ENCODE results near the gene FOXB2.
A peak's percentile ranks its signal among the peaks of the same experiment; 100 is the strongest.

The FOXB2 gene

GRCh38 chr9:77003366-77003765, 16.1 kb upstream of the FOXB2 start:
- no peak overlapping the region for H3K27ac ChIP-seq
- no peaks in the 10 kb centered on the region for H3K36me3 ChIP-seq
- H3K4me3 ChIP-seq (ENCODE audit: low read depth, low read length), result no peak overlapping the region
- H3K27me3 ChIP-seq (ENCODE audit: insufficient read depth, low read depth, severe bottlenecking), result no peaks in the 10 kb centered on the region
- no peak for TF ChIP-seq CTCF (IDR thresholded peaks at IDR 0.05; ENCODE audit: low read depth, low read length)
- DNase-seq, result no peak
- H3K9me3 ChIP-seq (ENCODE audit: severe bottlenecking), result no peaks in the 10 kb centered on the region

DNA sequence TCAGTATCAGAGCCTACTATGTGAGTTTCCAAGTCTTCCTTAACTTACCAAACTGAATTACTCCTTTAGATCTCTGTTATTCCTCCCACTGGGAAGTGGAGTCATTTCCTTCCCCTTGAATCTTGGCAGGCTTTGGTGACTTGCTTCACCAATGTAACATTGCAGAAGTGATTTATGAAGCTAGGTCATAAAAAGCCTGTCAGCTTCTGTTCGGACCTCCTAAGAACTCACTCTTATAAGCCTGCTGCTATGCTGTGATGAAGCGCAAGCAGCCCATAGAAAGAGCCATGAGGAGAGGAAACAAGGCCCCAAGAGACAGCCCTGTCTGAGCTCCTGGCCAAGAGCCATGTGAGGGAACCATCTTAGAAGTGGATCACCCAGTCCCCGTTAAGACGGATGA, 14.2 kb upstream of the FOXB2 start:
- no peak for TF ChIP-seq CTCF (IDR thresholded peaks at IDR 0.05; ENCODE audit: low read depth, low read length)
- H3K36me3 ChIP-seq, result no peaks in the 10 kb centered on the region
- H3K9me3 ChIP-seq (ENCODE audit: severe bottlenecking), result no peaks in the 10 kb centered on the region
- H3K4me3 ChIP-seq (ENCODE audit: low read depth, low read length), result no peak overlapping the region
- H3K27me3 ChIP-seq (ENCODE audit: insufficient read depth, low read depth, severe bottlenecking), result no peaks in the 10 kb centered on the region
- no peak for DNase-seq
- no peak overlapping the region for H3K27ac ChIP-seq

DNA sequence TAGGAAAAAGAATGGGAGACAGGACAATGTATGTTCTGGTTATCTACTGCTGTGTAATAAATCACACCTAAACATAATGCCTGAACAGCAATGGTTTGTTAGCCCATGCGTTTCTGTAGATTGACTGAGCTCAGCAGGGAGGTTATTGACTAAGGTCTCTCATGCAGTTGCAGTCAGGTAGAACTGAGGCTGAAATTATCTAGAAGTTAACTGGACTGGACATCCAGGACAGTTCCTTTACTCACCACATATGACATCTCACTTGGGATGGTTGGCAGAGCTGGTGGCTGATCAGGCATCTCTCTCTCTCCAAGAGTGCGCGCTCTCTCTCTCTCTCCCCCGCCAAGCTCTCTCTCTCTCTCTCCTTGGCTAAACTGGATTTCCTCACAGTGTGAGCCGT, 8.9 kb upstream of the FOXB2 start:
- Histone ChIP-seq H3K36me3 (no peaks in the 10 kb centered on the region), H3K9me3 (ENCODE audit: severe bottlenecking) (no peaks in the 10 kb centered on the region), H3K27me3 (ENCODE audit: insufficient read depth, low read depth, severe bottlenecking) (peaks cover 43% of the 10 kb centered on the region), H3K27ac (no peak overlapping the region), H3K4me3 (ENCODE audit: low read depth, low read length) (no peak overlapping the region)
- no peak for TF ChIP-seq CTCF (IDR thresholded peaks at IDR 0.05; ENCODE audit: low read depth, low read length)
- DNase-seq, result no peak

- Histone ChIP-seq H3K9me3 (ENCODE audit: severe bottlenecking) (no peaks in the 10 kb centered on the region), H3K4me3 (ENCODE audit: low read depth, low read length) (peak overlapping the region; percentile 46), H3K36me3 (no peaks in the 10 kb centered on the region), H3K27me3 (ENCODE audit: insufficient read depth, low read depth, severe bottlenecking) (peaks cover 60% of the 10 kb centered on the region), H3K27ac (no peak overlapping the region)
- DNase-seq, result peak; percentile 75
- peak; percentile 89 for TF ChIP-seq CTCF (IDR thresholded peaks at IDR 0.05; ENCODE audit: low read depth, low read length)
Measured at GRCh38 chr9:77011973-77012821, 7.3 kb upstream of the FOXB2 start.

DNA sequence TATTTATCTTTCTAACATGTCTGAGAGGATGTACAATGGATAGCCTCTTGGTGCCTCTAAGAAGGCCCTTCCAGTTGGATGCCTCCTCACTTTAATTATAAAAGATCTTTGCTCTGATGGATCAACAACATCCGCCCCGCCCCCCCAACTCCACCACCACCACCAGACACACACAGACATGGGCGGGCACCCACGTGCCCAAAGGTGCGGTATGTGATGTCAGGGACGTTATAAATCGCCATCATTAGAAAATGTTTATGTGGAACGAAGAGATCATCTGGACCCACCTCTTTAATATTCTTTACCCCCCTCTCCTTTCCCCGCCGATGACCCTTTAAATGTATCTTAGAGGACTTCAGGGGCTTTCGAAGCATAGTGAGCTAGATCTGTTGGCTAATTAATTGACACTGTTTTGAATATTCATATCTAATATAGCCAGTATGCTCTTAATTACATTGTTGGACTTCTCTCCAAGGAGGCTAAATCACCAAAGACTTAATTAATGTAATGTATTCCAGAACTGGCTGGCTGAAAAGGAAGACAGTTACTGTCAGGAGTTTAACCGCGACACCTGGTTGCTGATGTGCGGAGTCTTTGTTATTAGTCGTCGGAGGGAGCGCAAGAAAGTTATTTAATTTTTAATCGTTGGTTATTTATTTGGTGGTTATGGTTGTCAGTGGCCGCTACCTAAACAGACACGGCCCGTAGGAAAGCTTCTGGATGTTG, 6.1 kb upstream of the FOXB2 start:
- H3K27ac ChIP-seq, result no peak overlapping the region
- H3K9me3 ChIP-seq (ENCODE audit: severe bottlenecking), result no peaks in the 10 kb centered on the region
- DNase-seq, result no peak
- H3K36me3 ChIP-seq, result no peaks in the 10 kb centered on the region
- no peak overlapping the region; the same call in 1 of the 2 replicates for H3K4me3 ChIP-seq (ENCODE audit: low read depth, low read length)
- peaks cover 71% of the 10 kb centered on the region for H3K27me3 ChIP-seq (ENCODE audit: insufficient read depth, low read depth, severe bottlenecking)
- no peak for TF ChIP-seq CTCF (IDR thresholded peaks at IDR 0.05; ENCODE audit: low read depth, low read length)
